Femur (tissue), 1 donor: ENCODE measurements around the gene PKN1.

Source experiments
- DNase-seq: peaks from one replicate; pipeline ENCODE4 v3.0.0-alpha.2; 2017

PKN1 gene

GRCh38 chr19:14406645-14407401 is 26.3 kb upstream of the PKN1 start:
- DNase-seq, result no peak

GRCh38 chr19:14407605-14408484 is 25.3 kb upstream of the PKN1 start:
- no peak for DNase-seq

GRCh38 chr19:14408491-14409145 is 24.5 kb upstream of the PKN1 start:
- no peak for DNase-seq

GRCh38 chr19:14409146-14410023 is 23.7 kb upstream of the PKN1 start:
- no peak for DNase-seq

GRCh38 chr19:14410091-14411051 is 22.7 kb upstream of the PKN1 start:
- no peak for DNase-seq

- no peak for DNase-seq
Measured at GRCh38 chr19:14411161-14411937, 21.8 kb upstream of the PKN1 start.

- no peak for DNase-seq
Measured at GRCh38 chr19:14411938-14412245, 21.2 kb upstream of the PKN1 start.

GRCh38 chr19:14412324-14412995 is 20.6 kb upstream of the PKN1 start:
- DNase-seq, result no peak

GRCh38 chr19:14412996-14413692 is 20.0 kb upstream of the PKN1 start:
- DNase-seq, result no peak

GRCh38 chr19:14413693-14414181 is 19.4 kb upstream of the PKN1 start:
- no peak for DNase-seq

- DNase-seq, result no peak
Measured at GRCh38 chr19:14414926-14415690, 18.0 kb upstream of the PKN1 start.

GRCh38 chr19:14416817-14417231 is 16.3 kb upstream of the PKN1 start:
- no peak for DNase-seq

- peak; percentile 92 for DNase-seq
Measured at GRCh38 chr19:14418856-14419105, 14.3 kb upstream of the PKN1 start.

- DNase-seq, result peak; percentile 99
Measured at GRCh38 chr19:14419106-14419813, 13.8 kb upstream of the PKN1 start, which contains the start of gene DDX39A. DDX39A (minus strand) TSS chr19:14419341; CDS start chr19:14413220, 6,121 bp downstream.

- no peak for DNase-seq
Measured at GRCh38 chr19:14425696-14426138, 7.4 kb upstream of the PKN1 start.

- no peak for DNase-seq
Measured at GRCh38 chr19:14427461-14427860, 5.6 kb upstream of the PKN1 start.

- DNase-seq, result no peak
Measured at GRCh38 chr19:14428882-14429416, 4.2 kb upstream of the PKN1 start.

- DNase-seq, result no peak
Measured at GRCh38 chr19:14430712-14431111, 2.4 kb upstream of the PKN1 start.
